ENCODE measurements around the gene S100A14.

S100A14 gene

DNA sequence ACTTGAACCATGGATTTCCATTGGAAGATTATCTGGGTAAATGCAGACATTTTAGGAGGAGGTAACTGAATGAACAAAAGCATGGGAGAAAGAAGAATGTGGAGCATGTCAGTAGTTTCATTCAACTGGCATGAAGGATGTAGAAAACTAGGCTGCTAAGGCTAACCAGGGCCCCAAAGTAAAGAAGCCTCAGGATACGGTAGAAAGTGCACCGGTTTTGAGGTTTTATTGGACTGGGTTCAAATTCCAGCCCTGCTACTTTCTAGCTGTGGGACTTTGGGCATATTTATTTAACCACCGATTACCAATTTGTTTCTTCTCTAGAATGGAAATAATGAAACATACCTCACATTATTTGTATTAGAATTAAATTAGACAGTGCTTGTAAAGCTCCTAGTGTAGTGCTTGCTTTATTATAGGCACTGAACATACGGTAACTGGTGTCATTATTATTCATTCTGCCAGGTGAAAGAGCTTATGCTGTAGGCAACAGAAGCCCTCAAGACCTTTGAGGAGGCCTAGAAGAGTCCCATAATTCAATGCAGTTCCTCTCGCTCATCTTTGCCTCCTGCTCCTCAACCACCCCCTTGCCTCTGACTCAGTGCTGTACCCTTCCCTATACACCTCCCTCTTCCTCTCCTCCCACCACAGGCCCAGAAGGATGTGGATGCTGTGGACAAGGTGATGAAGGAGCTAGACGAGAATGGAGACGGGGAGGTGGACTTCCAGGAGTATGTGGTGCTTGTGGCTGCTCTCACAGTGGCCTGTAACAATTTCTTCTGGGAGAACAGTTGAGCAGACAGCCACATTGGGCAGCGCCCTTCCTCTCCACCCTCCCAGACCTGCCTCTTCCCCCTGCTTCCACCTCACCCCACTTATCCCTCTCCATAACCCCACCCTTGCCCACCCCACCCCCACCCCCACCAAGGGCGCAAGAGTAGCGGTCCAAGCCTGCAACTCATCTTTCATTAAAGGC lies 15.2 kb upstream of the S100A14 start:
- H3K4me3 ChIP-seq (ENCODE audit: low read length) = no peak overlapping the region
- DNase-seq (ENCODE audit: low read depth) = no peak
- TF ChIP-seq, protein P1, sequence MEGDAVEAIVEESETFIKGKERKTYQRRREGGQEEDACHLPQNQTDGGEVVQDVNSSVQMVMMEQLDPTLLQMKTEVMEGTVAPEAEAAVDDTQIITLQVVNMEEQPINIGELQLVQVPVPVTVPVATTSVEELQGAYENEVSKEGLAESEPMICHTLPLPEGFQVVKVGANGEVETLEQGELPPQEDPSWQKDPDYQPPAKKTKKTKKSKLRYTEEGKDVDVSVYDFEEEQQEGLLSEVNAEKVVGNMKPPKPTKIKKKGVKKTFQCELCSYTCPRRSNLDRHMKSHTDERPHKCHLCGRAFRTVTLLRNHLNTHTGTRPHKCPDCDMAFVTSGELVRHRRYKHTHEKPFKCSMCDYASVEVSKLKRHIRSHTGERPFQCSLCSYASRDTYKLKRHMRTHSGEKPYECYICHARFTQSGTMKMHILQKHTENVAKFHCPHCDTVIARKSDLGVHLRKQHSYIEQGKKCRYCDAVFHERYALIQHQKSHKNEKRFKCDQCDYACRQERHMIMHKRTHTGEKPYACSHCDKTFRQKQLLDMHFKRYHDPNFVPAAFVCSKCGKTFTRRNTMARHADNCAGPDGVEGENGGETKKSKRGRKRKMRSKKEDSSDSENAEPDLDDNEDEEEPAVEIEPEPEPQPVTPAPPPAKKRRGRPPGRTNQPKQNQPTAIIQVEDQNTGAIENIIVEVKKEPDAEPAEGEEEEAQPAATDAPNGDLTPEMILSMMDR (conservative IDR thresholded peaks at IDR 0.05; ENCODE audit: low read depth, low read length) = no peak

DNA sequence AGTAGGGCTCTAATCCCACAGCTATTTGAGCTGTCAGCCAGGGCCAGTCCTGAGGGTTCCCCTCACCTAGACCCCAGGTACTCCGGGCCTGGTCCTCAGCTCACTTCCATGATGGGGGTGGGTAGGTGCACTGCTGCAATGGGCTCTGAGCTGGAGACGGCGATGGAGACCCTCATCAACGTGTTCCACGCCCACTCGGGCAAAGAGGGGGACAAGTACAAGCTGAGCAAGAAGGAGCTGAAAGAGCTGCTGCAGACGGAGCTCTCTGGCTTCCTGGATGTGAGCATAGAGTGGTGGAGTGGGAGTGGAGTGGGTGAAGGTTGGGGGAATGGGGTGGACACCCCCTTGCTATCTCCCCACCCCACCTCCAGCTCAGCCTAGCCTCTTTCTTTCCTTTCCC lies 14.3 kb upstream of the S100A14 start:
- TF ChIP-seq, protein P1 (conservative IDR thresholded peaks at IDR 0.05; ENCODE audit: low read depth, low read length) = no peak
- H3K4me3 ChIP-seq (ENCODE audit: low read length) = no peak overlapping the region
- no peak for DNase-seq (ENCODE audit: low read depth)

DNA sequence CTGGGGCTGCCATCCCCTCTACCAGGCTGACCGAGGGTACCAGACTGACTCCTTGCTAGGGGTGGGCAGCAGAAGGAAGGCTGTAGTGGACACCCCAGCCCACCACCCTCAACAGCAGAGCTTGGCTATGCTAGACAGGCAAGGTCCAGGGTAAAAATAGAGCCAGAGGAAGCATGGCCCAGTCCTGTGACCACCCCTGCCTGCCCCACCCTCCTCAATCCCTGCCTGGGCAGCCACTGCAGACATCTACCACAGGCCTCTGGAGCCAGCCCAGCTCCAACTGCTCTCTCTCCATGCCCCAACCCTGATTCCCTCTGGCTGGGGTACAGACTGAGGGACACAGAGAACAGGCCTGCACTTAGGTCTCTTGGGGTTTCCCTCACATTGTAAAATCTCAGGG lies 13.8 kb upstream of the S100A14 start:
- no peak for DNase-seq (ENCODE audit: low read depth)
- TF ChIP-seq, protein P1 (conservative IDR thresholded peaks at IDR 0.05; ENCODE audit: low read depth, low read length) = no peak
- no peak overlapping the region for H3K4me3 ChIP-seq (ENCODE audit: low read length)

DNA sequence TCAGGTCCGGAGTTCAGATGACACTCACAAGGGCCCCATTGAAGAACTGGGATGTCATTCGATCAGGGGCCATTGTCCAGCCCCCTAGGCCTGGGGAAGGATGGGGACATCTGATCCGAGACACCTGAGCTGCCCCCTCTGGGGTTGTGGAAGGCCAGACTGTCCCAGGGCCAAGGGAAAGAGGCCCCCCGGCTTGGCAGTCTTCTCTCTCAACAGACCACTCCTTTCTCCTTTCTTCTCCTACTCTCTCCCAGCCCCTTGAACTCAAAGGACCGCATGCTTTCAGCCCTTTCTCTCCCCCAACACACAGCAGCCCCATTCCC lies 13.2 kb upstream of the S100A14 start:
- H3K4me3 ChIP-seq (ENCODE audit: low read length) = no peak overlapping the region
- TF ChIP-seq, protein P1 (conservative IDR thresholded peaks at IDR 0.05; ENCODE audit: low read depth, low read length) = no peak
- DNase-seq (ENCODE audit: low read depth) = no peak

DNA sequence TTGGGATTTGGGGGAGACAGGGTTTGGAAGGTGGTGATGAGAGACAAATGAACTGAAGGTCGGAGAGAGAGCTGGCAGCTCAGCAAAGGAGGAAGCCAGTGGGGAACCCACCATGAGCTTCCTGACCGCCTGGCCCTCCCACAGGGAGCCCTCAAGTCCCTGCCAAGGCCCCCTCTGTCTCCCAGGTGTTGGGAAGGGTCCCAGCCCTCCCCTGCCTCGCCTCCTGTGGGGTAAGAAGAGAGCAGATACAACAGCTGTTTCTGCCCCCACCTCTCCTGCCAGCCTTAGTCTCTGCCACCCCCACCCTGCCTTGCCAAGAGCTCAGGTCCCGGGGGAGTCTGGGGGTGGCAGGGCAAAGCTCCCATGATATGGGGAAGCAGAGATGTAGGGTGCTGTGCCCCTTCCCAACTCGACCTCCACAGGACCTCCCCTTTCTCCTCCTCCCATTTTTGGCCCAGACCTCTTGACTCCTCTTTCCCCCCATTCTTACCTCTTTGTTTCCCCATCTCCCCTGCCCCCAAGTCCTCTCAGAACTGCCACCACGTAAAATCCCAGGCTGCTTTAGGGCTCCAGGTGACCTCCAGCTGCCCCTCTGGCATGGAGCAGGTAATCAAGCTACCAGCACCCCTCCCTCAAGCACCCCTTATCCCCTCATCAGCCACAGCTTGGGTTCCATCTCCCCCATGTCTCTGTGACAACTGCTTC lies 12.7 kb upstream of the S100A14 start:
- TF ChIP-seq, protein P1 (conservative IDR thresholded peaks at IDR 0.05; ENCODE audit: low read depth, low read length) = no peak
- DNase-seq (ENCODE audit: low read depth) = no peak
- no peak overlapping the region for H3K4me3 ChIP-seq (ENCODE audit: low read length)

DNA sequence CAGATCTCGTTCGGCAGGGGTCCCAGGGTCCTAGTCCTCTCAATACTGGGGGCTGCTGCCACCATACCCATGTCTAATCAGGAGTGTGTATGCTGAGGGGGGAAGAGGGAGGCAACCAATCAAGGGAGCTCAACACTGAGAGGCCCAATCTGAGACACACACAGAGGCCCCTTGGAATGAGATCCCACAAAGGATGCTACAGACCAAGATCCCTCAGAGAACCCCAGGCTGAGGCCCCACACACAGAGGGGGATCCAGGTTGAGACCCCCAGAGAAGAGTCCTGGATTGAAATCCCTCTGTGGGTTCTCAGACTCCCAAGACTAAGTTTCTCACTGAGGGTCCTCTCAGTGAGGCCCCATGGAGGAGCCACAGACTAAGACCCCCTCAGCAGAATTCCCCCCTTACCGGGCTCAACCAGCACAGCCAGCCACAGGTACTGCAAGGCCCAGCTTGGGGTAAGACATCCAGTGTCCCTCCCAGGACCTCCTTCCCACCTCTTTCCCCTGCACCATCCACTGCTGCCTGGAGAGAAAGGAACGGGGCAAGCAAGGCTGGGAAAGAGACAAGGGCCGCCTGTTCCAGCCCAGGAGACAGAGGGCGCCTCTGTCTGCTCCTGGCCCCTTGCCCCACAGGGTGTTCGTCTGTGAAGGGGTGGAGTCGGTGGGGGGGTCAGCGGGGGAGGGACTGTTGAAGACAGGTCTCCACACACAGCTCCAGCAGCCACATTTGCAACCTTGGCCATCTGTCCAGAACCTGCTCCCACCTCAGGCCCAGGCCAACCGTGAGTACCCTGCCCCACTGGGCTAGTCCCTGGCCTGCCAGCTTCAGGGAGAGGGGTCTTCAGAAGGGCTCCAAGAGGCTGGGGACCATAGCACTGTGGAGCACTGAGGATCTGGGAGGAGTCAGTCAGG lies 11.8 kb upstream of the S100A14 start, which contains the start of gene S100A1:
S100A1 (plus strand) TSS at position 720 of the 912 bp plus-strand sequence. CDS start 2,088 bp downstream, outside the sequence.
- TF ChIP-seq, protein P1 (conservative IDR thresholded peaks at IDR 0.05; ENCODE audit: low read depth, low read length) = no peak
- H3K4me3 ChIP-seq (ENCODE audit: low read length) = peak within 1 kb of the TSS; percentile 62

More for the DNA sequence above, 11.8 kb upstream of the S100A14 start, which contains the start of gene S100A1:
- no peak for DNase-seq (ENCODE audit: low read depth)
